GM12864 (cell line): ENCODE data around the gene FOXA1.

Source experiments
- DNase-seq: peaks from one replicate; pipeline ENCODE4 v3.0.0-alpha.2; 2011; ENCODE audit warnings: low read depth
- H3K4me3 ChIP-seq: 2 replicates; pipeline ENCODE4 v1.5.1; 2011; ENCODE audit warnings: mild to moderate bottlenecking, low read depth, low read length, control low read depth
- CTCF ChIP-seq: IDR thresholded peaks from 2 replicates; pipeline ENCODE4 v1.5.1; 2011; ENCODE audit warnings: low read depth, mild to moderate bottlenecking, moderate library complexity, low read length, control low read depth, inconsistent platforms; ENCODE audit errors: missing control alignments

Gene FOXA1

DNA sequence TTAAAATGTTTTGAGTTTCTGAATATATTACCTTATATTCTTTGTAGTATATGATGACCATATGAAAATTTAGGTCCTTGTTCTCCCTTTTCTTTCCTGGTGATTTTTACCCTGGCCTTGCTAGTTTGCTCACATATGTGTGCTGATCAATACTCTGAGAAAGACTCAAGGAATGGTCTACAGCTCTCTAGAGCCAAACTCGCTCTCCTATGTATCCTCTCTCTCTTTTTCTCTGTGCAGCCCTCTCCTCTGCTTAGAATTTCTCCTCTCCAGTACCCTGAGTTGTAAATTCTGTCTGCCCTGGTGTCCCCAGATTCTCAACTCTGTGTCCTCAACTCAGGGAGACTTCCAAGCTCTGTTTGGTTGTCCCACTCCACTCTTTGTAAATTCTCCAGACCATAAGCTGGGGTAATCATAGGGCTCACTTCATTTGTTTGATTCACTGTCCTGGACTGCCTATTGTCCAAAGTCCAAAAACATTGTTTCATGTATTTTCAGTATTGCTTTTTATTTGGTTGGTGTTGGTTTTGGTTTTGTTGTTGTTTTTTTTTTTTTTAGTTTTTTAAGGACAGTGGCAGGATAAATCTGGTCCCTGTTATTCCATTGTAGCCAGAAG is 41.0 kb downstream of the FOXA1 start:
- H3K4me3 ChIP-seq: no peak overlapping the region
- TF ChIP-seq CTCF: no peak

DNA sequence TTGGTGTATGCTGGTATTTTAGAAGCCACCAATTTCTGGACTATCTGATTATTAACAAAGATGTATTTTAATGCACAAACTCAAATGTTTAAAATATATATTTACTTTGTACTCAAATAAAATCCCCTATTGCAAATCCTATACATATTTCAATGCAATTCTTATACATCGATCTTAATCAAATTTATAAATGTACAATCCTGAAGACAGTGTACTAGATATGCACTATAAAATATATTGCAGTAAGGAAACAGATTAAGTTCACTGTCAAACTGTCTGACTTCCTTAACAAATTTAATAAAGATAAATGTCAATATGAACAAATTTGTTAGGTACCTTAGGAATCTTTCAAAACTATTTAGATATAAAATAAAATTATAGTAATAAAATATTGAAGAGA is 43.9 kb downstream of the FOXA1 start:
- DNase-seq: no peak
- TF ChIP-seq CTCF: no peak

More for the DNA sequence above, 41.0 kb downstream of the FOXA1 start:
- DNase-seq: no peak

GRCh38 chr14:37550511-37550910 is 44.5 kb downstream of the FOXA1 start:
- H3K4me3 ChIP-seq: no peak overlapping the region
- TF ChIP-seq CTCF: no peak

More for the DNA sequence above, 43.9 kb downstream of the FOXA1 start:
- H3K4me3 ChIP-seq: no peak overlapping the region

GRCh38 chr14:37546621-37547447 is 48.2 kb downstream of the FOXA1 start:
- no peak for DNase-seq
- no peak overlapping the region for H3K4me3 ChIP-seq
- no peak for TF ChIP-seq CTCF

More at GRCh38 chr14:37550511-37550910, 44.5 kb downstream of the FOXA1 start:
- DNase-seq: no peak

DNA sequence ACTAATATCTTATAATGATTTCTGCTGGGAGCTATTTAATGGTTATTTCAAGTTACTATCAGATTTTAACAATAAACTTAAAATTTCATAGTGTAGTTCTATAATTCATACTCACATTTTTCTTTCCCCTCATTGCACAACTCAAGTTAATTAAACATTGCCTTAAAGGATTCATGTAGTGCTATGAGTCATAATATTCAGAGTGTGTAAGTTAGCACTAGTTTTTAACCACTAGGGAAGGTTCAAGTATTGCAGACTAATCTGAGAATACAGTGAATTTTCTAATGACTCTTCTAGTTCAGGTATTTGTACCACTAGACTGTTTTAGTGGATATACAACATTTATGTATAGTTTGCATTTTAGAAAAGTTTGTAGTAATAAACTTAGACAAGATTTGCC is 49.9 kb downstream of the FOXA1 start:
- no peak for DNase-seq
- TF ChIP-seq CTCF: no peak
- H3K4me3 ChIP-seq: no peak overlapping the region

DNA sequence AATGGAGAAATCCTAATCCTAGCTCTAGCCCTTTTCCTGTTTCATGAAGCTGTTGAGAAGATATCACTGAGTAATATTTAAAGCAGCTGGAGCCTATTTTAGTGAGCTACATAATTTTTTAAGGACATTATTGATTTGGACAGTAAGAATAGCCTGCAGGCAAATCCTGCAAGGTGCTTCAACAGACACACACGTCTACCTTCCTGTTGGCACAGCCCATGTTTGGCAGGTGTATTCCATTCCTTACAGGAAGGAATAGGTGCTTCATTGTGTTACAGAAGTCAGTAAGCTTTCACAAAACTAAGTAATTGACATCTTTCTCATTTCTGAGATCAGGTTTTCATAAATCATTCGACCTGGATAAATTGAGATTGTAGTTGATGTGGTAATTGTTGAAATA is 50.6 kb downstream of the FOXA1 start:
- DNase-seq: no peak
- TF ChIP-seq CTCF: no peak
- no peak overlapping the region for H3K4me3 ChIP-seq
